HFF-Myc (cell line): Measurements from ENCODE around the gene RYR1.
"Not testable (repeated sequence)": the region's sequence is repeated elsewhere in the genome, so short reads cannot be mapped to it uniquely, and the experiment has no call there.

Experiments used
- DNase-seq: peaks from one replicate; pipeline ENCODE4 v3.0.0-alpha.2; 2011; ENCODE audit warnings: low read depth; ENCODE audit errors: extremely low read depth
- H3K4me3 ChIP-seq: replicated peaks from 2 replicates; pipeline ENCODE4 v1.5.1; 2011; ENCODE audit warnings: low read depth, mild to moderate bottlenecking, control low read depth, low read length
- CTCF ChIP-seq: IDR thresholded peaks from 2 replicates; pipeline ENCODE4 v1.5.1; 2012; ENCODE audit warnings: mild to moderate bottlenecking, low read depth, low read length, control low read depth; ENCODE audit errors: missing control alignments

RYR1 gene

GRCh38 chr19:38617764-38618589 lies 184.5 kb downstream of the RYR1 start, which contains the start of gene MAP4K1:
TSS of gene MAP4K1 (minus strand) at chr19:38617953. CDS start at chr19:38617895, 58 bp downstream.
- DNase-seq, result no peak
- no peak for TF ChIP-seq CTCF
- H3K4me3 ChIP-seq, result peak within 1 kb of the TSS; percentile 86

- no peak for TF ChIP-seq CTCF
- DNase-seq, result peak; percentile 94
- H3K4me3 ChIP-seq, result peak within 1 kb of the TSS; percentile 86
Observed at GRCh38 chr19:38618590-38619360, 185.3 kb downstream of the RYR1 start, which contains the start of gene EIF3K. TSS of gene EIF3K (plus strand) at chr19:38619188. CDS start at chr19:38619269, 81 bp downstream.

- H3K4me3 ChIP-seq, result peak overlapping the region; percentile 86
- DNase-seq, result no peak
- no peak for TF ChIP-seq CTCF
Observed at GRCh38 chr19:38619361-38620174, 186.1 kb downstream of the RYR1 start.

GRCh38 chr19:38624822-38625221 lies 191.3 kb downstream of the RYR1 start:
- no peak for DNase-seq
- H3K4me3 ChIP-seq, result no peak overlapping the region
- no peak for TF ChIP-seq CTCF

- DNase-seq, result no peak
- no peak for TF ChIP-seq CTCF
- H3K4me3 ChIP-seq, result no peak overlapping the region
Observed at GRCh38 chr19:38626401-38626800, 192.9 kb downstream of the RYR1 start.

GRCh38 chr19:38629568-38629967 lies 196.1 kb downstream of the RYR1 start:
- no peak overlapping the region for H3K4me3 ChIP-seq
- no peak for DNase-seq
- no peak for TF ChIP-seq CTCF

GRCh38 chr19:38631301-38631700 lies 197.8 kb downstream of the RYR1 start:
- DNase-seq, H3K4me3 ChIP-seq: not testable (repeated sequence)

GRCh38 chr19:38631811-38632475 lies 198.5 kb downstream of the RYR1 start:
- DNase-seq, result not testable (repeated sequence)

More at GRCh38 chr19:38631811-38632475, 198.5 kb downstream of the RYR1 start:
- not testable (repeated sequence) for H3K4me3 ChIP-seq
